Activated B cell treated with CpG ODN at 0.5 μM for 24 hours (primary cell): Measurements from ENCODE around the gene MACROH2A1. TPM values are rescaled to one million over a fixed set of nuclear protein-coding genes. Genes with fewer than 3 reads are reported as not detected.
A peak's percentile ranks its signal among the peaks of the same experiment; 100 is the strongest.

Source experiments
- ATAC-seq: fragments of 200-7000 bp; cut with Tn5 transposase; one replicate; pipeline ENCODE4 v1.10.0; 2021; ENCODE audit warnings: low read depth, mild to moderate bottlenecking, moderate library complexity
- CTCF ChIA-PET: fragments of 350-600 bp; sonication (Branson Sonifier 250); formaldehyde crosslinking; loops from one replicate; lab custom pipeline; 2021; ENCODE audit warnings: antibody characterized with exemption; lab: Charles Lee
- POLR2A ChIA-PET: fragments of 350-600 bp; sonication (Branson Sonifier 250); formaldehyde crosslinking; loops from one replicate; lab custom pipeline; 2021; ENCODE audit warnings: antibody characterized with exemption; lab: Charles Lee
- DNase-seq: peaks from one replicate; pipeline ENCODE4 v3.0.0; 2022
- H3K27ac Mint-ChIP-seq: one replicate; pipeline ENCODE4 v1.8.0; 2020; ENCODE audit warnings: mixed read lengths
- H3K27me3 Mint-ChIP-seq: one replicate; pipeline ENCODE4 v1.8.0; 2021; ENCODE audit warnings: mixed read lengths
- H3K36me3 Mint-ChIP-seq: one replicate; pipeline ENCODE4 v1.8.0; 2021; ENCODE audit warnings: low read depth, mixed read lengths
- H3K4me1 Mint-ChIP-seq: one replicate; pipeline ENCODE4 v1.8.0; 2021; ENCODE audit warnings: mixed read lengths
- H3K4me3 Mint-ChIP-seq: one replicate; pipeline ENCODE4 v1.8.0; 2020; ENCODE audit warnings: mild to moderate bottlenecking, mixed read lengths
- H3K9me3 Mint-ChIP-seq: one replicate; pipeline ENCODE4 v1.8.0; 2020; ENCODE audit warnings: mixed read lengths
- CTCF ChIP-seq: fragments of 200-600 bp; IDR thresholded peaks from one replicate; pipeline ENCODE4 v1.8.0; 2022; ENCODE audit warnings: antibody characterized with exemption, mild to moderate bottlenecking
- intact Hi-C: fragments of 100-400 bp; cut with micrococcal nuclease; formaldehyde crosslinking; loops from one replicate; pipeline ENCODE4 v1.15.1; 2024
- total RNA-seq: library from RNA; stranded (reverse); gene quantifications from 2 replicates; pipeline ENCODE4 v1.2.3, GENCODE V29; 2022

MACROH2A1 gene
- 115 and 125 TPM in 2 replicates for total RNA-seq

- TF ChIP-seq CTCF = no peak
- Mint-ChIP-seq H3K4me1 (peaks cover 52% of the 10 kb centered on the region), H3K27me3 (no peaks in the 10 kb centered on the region), H3K27ac (peak within 1 kb of the TSS; percentile 89), H3K36me3 (peaks cover 3% of the 10 kb centered on the region), H3K9me3 (no peaks in the 10 kb centered on the region), H3K4me3 (peak within 1 kb of the TSS; percentile 89)
- CTCF ChIA-PET = no interaction called here
- POLR2A ChIA-PET = no interaction called here
- intact Hi-C loops = loop anchor here (10.0 kb wide), 1 partner anchor 344 kb away; no protein-coding TSS in a partner anchor
- peak; percentile 91 for ATAC-seq
- peak; percentile 85 for DNase-seq
Measured at GRCh38 chr5:135398855-135399793, at the start of gene MACROH2A1. MACROH2A1 (minus strand) TSS chr5:135399231; CDS start chr5:135389093, 10,138 bp downstream.

- POLR2A ChIA-PET = no interaction called here
- no peak overlapping the region for H3K27ac Mint-ChIP-seq
- H3K36me3 Mint-ChIP-seq = no peaks in the 10 kb centered on the region
- H3K4me3 Mint-ChIP-seq = no peak overlapping the region
- CTCF ChIA-PET = no interaction called here
- ATAC-seq (no peak), DNase-seq (no peak)
- H3K9me3 Mint-ChIP-seq = no peaks in the 10 kb centered on the region
- H3K27me3 Mint-ChIP-seq = peaks cover 23% of the 10 kb centered on the region
- intact Hi-C loops = no loop called here
- no peak for TF ChIP-seq CTCF
- H3K4me1 Mint-ChIP-seq = no peaks in the 10 kb centered on the region
Measured at GRCh38 chr5:135448071-135448739, 49.2 kb upstream of the MACROH2A1 start.

GRCh38 chr5:135447298-135447929 is 48.4 kb upstream of the MACROH2A1 start, which contains the start of gene DCANP1:
DCANP1 (minus strand) TSS chr5:135447348; CDS start chr5:135447108, 240 bp downstream.
- Mint-ChIP-seq H3K27ac (no peak within 1 kb of the TSS), H3K27me3 (peaks cover 25% of the 10 kb centered on the region), H3K4me1 (no peaks in the 10 kb centered on the region), H3K9me3 (no peaks in the 10 kb centered on the region), H3K4me3 (no peak within 1 kb of the TSS), H3K36me3 (no peaks in the 10 kb centered on the region)
- intact Hi-C loops = no loop called here
- DNase-seq (no peak), ATAC-seq (no peak)
- no peak for TF ChIP-seq CTCF
- ChIA-PET POLR2A (no interaction called here), CTCF (interaction anchor here (1.3 to 2.2 kb wide), 2 partner anchors 10 to 11 kb away, joined by 3 to 7 read pairs; no protein-coding TSS in a partner anchor)

- no peaks in the 10 kb centered on the region for H3K36me3 Mint-ChIP-seq
- no peak overlapping the region for H3K4me3 Mint-ChIP-seq
- CTCF ChIA-PET = interaction anchor here (1.3 to 2.2 kb wide), 2 partner anchors 11 to 12 kb away, joined by 3 to 7 read pairs; no protein-coding TSS in a partner anchor
- H3K27me3 Mint-ChIP-seq = peaks cover 31% of the 10 kb centered on the region
- POLR2A ChIA-PET = no interaction called here
- no peak overlapping the region for H3K27ac Mint-ChIP-seq
- DNase-seq = no peak
- H3K9me3 Mint-ChIP-seq = no peaks in the 10 kb centered on the region
- intact Hi-C loops = no loop called here
- no peak for ATAC-seq
- peaks cover 6% of the 10 kb centered on the region for H3K4me1 Mint-ChIP-seq
- no peak for TF ChIP-seq CTCF
Measured at GRCh38 chr5:135446615-135447014, 47.6 kb upstream of the MACROH2A1 start.
